ENCODE results near the gene UBALD2. TPM values are rescaled to one million over a fixed set of nuclear protein-coding genes. Genes with fewer than 3 reads are reported as not detected.

UBALD2 gene
- total RNA-seq, 4 donors from 2014 or later, result 6.1 to 8.8 (median 8.4) TPM

GRCh38 chr17:76276461-76277299 is 11.5 kb downstream of the UBALD2 start:
- Histone ChIP-seq H3K4me3 (no peak overlapping the region), H3K27me3 (no peaks in the 10 kb centered on the region), H3K36me3 (peaks cover 0 to 11% of the 10 kb centered on the region in 2 donors), H3K9me3 (no peaks in the 10 kb centered on the region), H3K27ac (peak overlapping the region in 1 of 4 donors; percentile 32), H3K4me1 (peaks cover 0 to 39% (median 22%) of the 10 kb centered on the region in 3 donors)
- ATAC-seq, result no peak
- TF ChIP-seq CTCF (IDR thresholded peaks at IDR 0.05) (no peak), POLR2AphosphoS5 (IDR thresholded peaks at IDR 0.05) (no peak), EP300 (IDR thresholded peaks at IDR 0.05) (no peak), POLR2A (IDR thresholded peaks at IDR 0.05) (no peak)
- WGBS, 2 donors (ENCODE audit: low coverage in 1 of 2), result 81 to 100% methylated on average over 1 to 8 of the region's 19 CpGs

- no peak overlapping the region for H3K4me3 ChIP-seq
- H3K4me1 ChIP-seq, result peaks cover 0 to 29% (median 14%) of the 10 kb centered on the region in 3 donors
- H3K27ac ChIP-seq, result no peak overlapping the region
- WGBS, 2 donors (ENCODE audit: low coverage in 1 of 2), result 86 to 89% methylated on average over 14 of the region's 31 CpGs
- H3K27me3 ChIP-seq, result no peaks in the 10 kb centered on the region
- H3K36me3 ChIP-seq, result peaks cover 0 to 11% of the 10 kb centered on the region in 2 donors
- no peaks in the 10 kb centered on the region for H3K9me3 ChIP-seq
- TF ChIP-seq POLR2AphosphoS5 (IDR thresholded peaks at IDR 0.05), result no peak
- no peak for TF ChIP-seq CTCF (IDR thresholded peaks at IDR 0.05)
- no peak for TF ChIP-seq POLR2A (IDR thresholded peaks at IDR 0.05)
- TF ChIP-seq EP300 (IDR thresholded peaks at IDR 0.05), result no peak
- no peak for ATAC-seq
Observed at GRCh38 chr17:76277300-76278267, 12.4 kb downstream of the UBALD2 start.

- Histone ChIP-seq H3K4me1 (peaks cover 0 to 21% (median 10%) of the 10 kb centered on the region in 3 donors), H3K27ac (no peak overlapping the region), H3K9me3 (no peaks in the 10 kb centered on the region), H3K4me3 (no peak overlapping the region), H3K36me3 (peaks cover 0 to 11% of the 10 kb centered on the region in 2 donors), H3K27me3 (no peaks in the 10 kb centered on the region)
- WGBS, 2 donors (ENCODE audit: low coverage in 1 of 2), result 89 to 92% methylated on average over 3 to 5 of the region's 19 CpGs
- no peak for ATAC-seq
- TF ChIP-seq POLR2AphosphoS5 (IDR thresholded peaks at IDR 0.05), result no peak
- no peak for TF ChIP-seq CTCF (IDR thresholded peaks at IDR 0.05)
- no peak for TF ChIP-seq EP300 (IDR thresholded peaks at IDR 0.05)
Observed at GRCh38 chr17:76278268-76278908, 13.2 kb downstream of the UBALD2 start.

- peak; percentile 90 for ATAC-seq
- 0 to 80% methylated on average over 1 to 2 of the region's 28 CpGs for WGBS, 2 donors (ENCODE audit: low coverage in 1 of 2)
- TF ChIP-seq CTCF (IDR thresholded peaks at IDR 0.05) (peak in 3 of 4 experiments; percentile 96 to 99 (median 98)), POLR2AphosphoS5 (IDR thresholded peaks at IDR 0.05) (peak; percentile 23), EP300 (IDR thresholded peaks at IDR 0.05) (no peak)
Observed at GRCh38 chr17:76278952-76279741, 14.0 kb downstream of the UBALD2 start.

More at GRCh38 chr17:76278952-76279741, 14.0 kb downstream of the UBALD2 start:
- H3K27ac ChIP-seq, result no peak overlapping the region
- peaks cover 0 to 14% (median 8%) of the 10 kb centered on the region in 3 donors for H3K4me1 ChIP-seq
- no peaks in the 10 kb centered on the region for H3K27me3 ChIP-seq
- H3K9me3 ChIP-seq, result no peaks in the 10 kb centered on the region
- no peak overlapping the region for H3K4me3 ChIP-seq
- peaks cover 0 to 11% of the 10 kb centered on the region in 2 donors for H3K36me3 ChIP-seq
